NCI-H774 (cell line): ENCODE data around the gene GJA5.

ENCODE experiments used
- DNase-seq: peaks from one replicate; lab custom pipeline; 2025; lab: John Stamatoyannopoulos, UW

The GJA5 gene

DNA sequence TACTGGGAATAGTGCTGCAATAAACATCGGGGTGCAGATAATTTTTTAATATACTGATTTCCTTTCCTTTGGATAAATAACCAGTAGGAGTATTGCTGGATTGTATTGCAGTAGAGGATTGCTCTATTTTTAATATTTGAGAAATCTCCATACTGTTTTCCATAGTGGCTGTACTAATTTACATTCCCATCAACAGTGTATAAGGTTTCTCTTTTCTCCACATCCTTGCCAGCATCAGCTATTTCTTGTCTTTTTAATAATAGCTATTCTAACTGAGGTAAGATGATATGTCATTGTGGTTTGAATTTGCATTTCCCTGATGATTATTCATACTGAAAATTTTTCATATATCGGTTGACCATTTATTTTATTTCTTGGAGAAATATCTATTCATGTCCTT lies 31.1 kb downstream of the GJA5 start:
- DNase-seq: no peak

DNA sequence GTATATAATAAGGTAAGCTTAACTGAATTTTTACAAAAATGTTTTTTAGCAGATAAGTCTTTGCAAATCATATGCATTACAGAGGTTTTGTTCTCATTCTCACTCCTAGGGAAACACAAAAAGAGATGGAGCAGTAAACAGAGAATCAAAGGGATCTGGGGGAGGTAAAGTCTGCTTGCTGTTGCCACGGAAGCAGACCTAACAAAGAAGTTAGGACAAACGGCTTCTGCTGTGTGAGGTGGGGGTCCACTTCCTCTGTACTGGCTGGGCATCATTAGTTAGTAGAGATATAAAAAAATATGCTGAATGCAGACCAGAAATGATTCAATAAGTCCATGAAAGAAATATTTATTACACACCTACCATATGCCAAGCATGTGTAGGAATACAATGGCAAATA lies 34.2 kb downstream of the GJA5 start:
- no peak for DNase-seq

DNA sequence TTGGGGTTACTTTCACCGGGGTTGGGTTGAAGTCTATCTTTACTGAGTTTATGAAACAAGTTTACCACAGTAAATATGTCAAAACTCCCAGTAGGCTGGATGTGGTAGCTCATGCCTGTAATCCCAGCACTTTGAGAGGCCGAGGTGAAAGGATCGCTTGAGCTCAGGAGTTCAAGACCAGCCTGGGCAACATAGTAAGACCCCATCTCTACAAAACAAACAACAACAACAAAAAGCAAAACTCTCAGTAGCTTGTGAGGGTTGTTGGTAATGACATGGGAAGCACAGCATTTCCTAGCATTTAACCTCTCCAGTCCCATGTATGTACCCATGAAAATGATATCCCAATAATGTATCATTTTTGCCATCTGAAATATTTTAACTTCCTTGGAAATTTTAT lies 34.7 kb downstream of the GJA5 start:
- DNase-seq: no peak

DNA sequence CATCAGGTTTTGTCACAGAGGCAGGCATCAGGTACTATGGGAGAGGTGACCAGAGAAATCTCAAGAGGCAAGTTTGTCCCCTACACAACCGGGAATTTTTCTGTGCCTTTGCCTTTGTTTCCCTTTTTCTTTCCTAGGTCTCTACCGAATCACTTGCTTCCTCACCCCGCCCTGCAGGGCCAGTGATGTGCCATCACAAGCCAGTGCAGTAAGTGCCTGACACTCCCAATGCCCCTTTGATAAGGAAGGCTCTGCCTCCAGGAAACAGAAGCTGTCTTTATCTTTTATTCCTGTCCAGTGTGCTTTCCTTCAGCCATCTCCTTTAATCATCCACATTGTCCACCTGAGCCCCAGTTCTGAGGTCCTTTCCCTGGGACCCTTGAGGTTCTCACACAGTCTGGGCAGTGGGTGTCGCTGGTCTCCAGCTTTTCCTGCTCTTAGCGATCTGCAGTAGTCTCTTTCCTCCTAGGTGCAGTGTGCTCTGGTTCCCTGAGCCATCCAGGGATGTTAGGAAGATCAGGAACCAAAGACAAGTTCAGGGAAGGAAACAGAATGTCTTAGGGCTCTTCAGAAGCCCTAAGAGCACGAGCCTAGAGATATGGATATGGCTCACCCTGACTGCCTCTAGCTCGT lies 36.6 kb downstream of the GJA5 start:
- no peak for DNase-seq

DNA sequence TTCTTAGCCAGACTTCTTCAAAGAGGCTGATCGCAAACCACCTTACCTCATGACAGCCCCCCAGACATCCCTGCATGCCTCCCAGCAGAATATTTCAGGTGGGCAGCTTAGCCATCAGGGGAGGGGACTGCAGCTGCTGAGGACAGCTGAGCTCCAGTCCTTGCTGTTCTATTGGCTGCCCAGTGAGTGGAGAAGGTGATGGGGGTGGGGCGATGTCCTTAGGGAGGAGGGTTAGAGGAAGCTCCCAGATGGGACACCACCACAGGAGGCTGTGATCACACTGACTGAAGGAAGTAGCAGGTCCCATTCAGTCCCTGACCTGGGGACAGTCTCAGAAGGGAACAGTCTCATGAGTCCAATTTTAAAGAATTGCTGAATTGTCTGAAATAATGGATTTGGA lies 38.3 kb downstream of the GJA5 start:
- no peak for DNase-seq

DNA sequence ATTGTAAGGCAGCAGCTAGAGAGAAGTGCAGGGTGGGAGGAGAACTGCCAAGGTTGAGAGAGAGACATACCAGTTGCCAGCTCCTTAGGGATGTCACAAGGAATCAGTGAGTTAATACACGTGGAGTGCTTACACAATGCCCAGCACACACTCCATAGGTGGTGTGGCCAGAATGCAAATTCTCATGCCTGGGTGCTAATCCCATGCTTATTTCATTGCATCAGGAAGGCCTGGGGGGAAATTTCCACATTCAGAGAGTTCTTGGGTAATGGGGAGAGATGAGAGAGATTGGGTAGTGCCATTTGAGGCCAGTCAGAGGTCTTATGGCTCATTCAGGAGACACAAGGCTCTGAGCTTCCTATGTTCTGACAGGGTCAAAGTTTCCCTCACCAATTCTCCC lies 38.7 kb downstream of the GJA5 start:
- no peak for DNase-seq

DNA sequence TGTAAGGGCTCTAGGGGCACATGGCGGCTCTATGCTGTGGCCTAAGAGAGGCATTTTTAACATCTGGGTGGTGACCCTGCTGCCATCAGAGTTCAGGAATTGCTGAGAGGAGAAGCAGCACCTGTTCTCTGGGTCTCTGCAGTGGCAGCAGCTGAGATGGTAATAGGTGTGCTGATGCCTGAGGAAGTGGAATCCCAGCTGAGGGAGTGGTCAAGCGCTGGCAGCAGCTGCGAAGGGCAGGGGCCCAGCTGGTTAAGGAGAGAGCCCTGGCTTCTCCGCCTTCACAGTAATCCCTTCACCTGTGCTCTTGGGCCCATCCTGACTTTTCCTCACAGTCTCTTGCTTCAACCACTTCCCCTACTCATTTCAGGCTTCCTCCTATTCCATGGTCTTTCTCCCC lies 39.8 kb downstream of the GJA5 start:
- no peak for DNase-seq

DNA sequence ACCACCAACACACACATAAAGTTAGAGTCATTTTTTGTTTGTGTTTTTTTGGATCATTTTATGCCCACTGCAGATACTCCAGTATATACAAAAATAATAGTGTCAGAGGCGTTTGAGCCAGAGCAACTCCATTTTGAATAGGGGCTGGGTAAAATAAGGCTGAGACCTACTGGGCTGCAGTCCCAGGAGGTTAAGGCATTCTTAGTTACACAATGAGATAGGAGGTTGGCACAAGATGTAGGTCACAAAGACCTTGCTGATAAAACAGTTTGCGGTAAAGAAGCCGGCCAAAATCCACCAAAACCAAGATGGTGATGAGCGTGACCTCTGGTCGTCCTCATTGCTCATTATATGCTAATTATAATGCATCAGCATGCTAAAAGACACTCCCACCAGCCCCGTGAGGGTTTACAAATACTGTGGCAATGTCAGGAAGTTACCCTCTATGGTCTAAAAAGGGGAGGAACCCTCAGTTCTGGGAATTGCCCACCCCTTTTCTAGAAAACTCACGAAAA lies 40.6 kb downstream of the GJA5 start:
- DNase-seq: no peak

DNA sequence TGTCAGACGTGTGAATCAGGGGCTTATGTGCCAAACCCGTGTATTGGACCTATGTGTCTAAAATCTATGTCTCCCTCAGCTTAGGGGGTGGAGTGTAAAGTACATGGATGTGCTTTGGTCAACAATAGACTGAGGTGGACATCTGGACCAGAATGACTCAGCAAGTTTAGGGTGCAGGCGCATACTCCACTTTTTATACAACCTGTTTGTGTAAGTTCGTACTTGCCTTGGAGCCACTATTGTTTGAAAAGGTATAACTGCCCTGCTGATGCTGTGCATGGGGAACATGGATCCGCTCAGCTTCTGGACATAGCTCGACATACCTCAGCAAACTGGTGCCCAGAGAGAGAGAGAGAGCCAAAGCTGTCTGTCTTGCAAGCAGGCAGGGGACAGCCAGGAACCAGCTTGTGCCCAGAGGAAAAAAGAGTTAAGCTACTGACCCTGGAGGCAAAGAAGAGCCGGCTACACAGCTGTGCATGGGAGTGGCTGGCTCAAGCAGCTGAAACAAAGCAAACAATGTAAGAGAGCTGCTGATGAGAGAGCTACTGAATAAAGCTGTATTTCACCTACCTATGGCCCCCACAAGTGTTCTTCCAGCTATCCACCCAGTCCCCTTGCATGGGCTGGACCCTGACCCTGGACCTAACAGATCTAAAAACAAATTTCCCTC lies 41.2 kb downstream of the GJA5 start:
- DNase-seq: no peak

DNA sequence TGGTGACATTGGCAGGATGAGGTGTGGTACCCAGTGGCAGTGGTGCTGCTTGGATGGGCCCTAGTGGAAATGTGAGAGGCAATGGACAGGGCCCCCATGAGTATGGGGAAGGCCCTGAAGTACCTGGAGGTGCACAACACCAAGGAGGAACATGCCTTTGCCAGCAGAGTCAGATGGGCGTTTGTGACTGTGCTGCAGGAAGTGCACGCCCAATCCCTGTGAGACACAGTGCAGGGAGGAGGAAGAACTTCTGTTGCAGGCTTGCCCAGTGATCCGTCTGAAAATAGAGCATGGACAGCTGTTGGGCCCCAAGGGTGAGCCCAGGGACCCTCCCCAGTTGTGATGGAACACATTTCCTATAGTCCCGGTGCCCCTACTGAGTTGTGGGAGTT lies 42.7 kb downstream of the GJA5 start:
- DNase-seq: no peak

DNA sequence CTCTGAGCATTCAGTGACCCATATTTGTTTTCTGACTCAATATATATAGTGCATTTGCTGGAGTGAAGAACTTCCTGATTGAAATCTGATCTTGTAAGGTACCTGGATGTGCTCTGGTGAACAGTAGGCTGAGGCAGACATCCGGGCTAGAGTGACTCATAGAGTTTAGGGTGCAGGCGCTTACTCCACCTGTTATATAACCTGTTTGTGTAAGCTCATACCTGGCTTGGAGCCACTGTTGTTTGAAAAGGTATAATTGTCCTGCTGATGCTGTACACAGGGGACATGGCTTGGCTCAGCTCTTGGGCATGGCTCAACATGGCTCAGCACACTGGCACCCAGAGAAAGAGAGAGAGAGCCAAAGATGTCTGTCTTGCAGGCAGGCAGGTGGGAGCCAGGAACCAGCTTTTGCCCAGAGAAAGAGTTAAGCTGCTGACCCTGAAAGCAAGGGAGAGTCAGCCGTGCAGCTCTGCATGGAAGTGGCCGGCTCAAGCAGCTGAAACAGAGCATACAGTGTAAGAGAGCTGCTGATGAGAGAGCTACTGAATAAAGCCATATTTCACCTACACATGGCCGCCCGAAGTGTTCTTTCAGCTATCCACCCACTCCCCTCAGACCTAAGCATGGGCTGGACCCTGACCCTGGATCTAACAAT lies 43.2 kb downstream of the GJA5 start:
- peak; percentile 83 for DNase-seq

DNA sequence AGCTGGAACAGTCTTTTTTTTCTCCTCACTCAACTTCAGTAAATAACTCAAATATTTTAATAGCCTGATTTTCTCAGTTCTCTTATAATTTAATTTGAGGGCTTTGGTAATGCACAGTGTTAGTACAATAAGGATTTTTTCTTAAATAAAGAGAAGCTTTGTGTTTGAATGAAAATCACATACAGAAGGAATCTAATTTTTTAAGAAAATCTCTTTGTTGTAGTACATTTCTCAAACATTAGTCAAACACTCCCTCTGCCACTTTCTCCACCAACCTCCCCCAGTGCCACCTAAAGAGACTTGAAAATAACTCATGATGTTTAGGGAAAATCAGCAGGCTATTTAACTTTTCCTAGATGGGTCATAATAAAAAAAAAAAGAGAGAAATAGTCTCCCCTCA lies 47.8 kb downstream of the GJA5 start:
- DNase-seq: no peak
